HS-5 (cell line): ENCODE measurements around the gene OSBPL9.

ENCODE experiments used
- DNase-seq: peaks from one replicate; pipeline ENCODE4 v3.0.0-alpha.2; 2012; ENCODE audit warnings: low read depth

The OSBPL9 gene

GRCh38 chr1:51735746-51736254, 118.9 kb downstream of the OSBPL9 start:
- no peak for DNase-seq

DNA sequence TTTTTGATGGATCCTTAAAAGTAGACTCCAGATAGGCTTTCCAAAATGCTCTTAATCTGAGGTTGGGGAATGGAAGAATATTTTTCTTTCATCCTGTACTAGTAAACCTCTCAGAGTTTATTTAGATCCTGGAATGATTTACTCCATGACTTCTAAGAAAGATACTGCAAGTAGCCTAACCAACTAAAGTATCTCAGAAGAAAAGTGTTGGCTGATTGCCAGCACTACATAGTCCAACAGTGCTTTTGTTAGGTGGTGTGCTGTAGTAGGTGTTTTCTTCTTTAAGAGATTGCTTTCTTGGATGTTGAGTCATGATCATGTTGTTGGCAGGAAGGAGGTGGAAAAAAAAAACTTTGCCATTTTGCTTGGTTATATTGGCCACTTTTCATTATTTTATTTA, 119.8 kb downstream of the OSBPL9 start:
- no peak for DNase-seq

DNA sequence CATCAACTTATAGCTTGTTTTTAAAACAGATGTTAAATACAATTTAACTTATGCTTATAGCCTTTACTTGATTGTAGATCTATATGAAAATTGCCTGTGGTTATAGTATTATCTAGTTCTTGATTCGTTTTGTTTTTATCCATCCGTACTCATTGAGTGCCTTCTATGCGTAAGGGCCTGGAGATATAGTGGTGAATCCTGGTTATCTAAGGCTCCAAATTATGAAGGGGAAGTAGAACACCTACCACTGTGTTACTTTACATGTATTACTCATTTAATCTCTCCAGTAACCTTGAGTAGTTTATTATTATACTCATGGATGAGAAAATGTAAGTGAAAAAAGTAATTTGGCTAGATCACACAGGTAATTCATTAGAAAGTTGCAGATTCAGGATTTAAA, 121.8 kb downstream of the OSBPL9 start:
- no peak for DNase-seq

DNA sequence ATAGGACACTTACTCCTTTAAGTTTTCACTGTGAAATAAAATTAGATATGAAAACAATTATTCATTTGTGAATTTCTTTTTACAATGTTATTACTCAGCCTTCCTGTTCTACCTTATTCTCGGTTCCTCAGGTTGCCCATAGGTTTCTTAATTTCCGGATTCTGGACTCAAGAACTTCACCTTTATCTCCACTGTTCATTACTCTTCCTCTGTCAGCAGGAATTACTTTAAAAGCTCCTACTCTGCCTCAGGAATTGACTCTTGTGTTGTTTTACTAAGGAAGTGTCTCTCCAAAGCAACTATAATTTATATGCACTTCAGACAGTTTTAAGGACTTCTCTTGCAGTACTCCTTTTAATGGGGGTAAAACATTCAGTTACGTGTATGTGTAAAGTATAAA, 123.8 kb downstream of the OSBPL9 start:
- DNase-seq = no peak

DNA sequence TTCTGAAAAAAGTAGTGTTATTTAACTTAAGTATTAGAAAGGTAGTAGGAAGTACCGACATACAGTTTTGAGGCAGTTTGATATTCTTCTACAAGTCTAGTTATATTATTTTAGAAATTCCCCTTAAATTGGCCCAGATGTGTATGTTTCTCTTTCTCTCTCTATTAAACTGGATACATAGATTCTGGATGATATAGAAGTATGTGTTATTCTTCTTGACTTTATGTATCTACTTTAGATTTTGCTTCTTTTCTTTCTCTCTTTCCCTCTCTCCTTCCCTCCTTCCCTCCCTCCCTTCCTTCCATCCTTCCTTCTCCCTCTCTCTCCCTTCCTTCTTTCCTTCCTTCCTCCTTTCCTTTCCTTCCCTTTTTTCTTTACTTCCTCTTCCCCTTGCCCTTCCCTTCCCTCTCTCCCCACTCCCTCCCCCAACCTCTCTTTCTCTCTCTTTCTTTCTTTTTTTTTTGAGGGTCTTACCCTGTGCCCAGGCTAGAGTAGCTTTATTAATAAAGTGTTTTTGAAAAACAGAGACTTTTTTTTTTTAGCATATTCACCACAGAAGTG, 124.3 kb downstream of the OSBPL9 start:
- no peak for DNase-seq

- no peak for DNase-seq
These were observed 127.8 kb downstream of the OSBPL9 start for GRCh38 chr1:51744506-51745303.

DNA sequence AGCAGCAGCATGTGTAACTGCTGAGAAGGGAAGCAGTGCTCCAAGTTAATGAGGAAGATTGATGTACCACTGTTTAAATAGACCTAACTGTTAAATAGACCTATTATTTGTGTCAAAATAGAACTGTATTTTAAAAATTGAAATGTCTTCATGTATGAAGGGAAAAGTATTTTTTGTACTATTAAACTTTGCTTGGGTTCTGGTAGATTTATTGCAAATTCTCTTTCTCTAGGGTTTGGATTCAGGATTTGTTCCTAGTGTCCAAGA, 128.3 kb downstream of the OSBPL9 start:
- DNase-seq = no peak

- DNase-seq = no peak
These were observed 132.3 kb downstream of the OSBPL9 start for GRCh38 chr1:51749151-51749550.

DNA sequence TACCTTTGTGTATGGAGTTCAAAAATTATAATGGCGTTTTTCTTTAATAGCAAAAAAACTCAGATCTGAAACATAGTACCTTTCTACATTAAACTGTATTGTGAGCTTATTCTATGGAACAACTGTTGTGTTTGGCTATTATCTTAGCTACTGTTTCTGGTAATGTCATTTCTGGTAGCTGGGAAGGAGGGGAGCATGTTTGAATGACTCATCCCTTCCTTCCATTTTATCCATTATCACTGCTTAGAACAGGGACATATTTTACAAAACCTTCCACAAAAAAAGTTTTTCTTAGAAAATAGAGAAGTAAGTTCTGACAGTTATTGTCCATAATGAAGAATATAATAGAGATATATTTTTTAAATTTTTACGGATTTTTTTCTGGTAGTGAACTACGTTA, 133.3 kb downstream of the OSBPL9 start:
- DNase-seq = no peak

DNA sequence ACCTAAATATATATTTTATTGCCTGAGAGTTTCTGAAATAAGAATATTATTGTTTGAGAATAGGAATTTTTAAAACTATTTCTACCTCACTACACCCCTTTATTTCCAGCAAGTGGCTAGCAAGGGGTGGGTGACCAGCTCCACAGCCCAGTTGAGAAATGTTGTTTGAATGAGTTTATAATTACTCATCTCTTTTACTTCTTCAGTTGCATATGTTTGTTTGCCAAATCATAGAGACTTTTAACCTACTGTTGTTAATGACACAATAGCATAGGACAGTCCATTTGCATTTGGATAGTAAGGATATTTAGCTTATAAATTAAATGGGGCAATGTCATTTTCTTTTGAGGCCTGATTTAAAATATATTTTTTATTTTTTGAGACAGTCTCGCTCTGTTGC, 133.8 kb downstream of the OSBPL9 start:
- no peak for DNase-seq

- no peak for DNase-seq
These were observed 135.4 kb downstream of the OSBPL9 start for GRCh38 chr1:51752073-51752948.

DNA sequence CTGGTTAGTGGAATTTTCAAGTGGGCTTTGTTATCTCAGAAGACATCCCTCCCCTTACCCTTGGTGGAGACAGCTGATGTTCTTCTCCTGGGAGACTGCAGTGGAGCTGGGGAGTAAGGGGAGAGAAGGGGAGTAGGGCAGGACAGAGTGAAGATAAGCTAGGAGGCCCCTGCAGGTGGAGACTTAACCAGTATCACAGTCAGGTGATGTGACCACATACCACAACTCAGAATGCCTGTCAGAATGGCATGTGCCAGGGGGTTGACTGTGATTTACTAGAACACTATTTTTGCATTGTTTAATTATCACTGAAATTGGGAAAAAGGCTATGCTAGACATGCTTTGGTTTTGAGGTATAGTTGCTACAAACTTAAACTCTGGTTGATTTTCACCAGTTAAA, 137.1 kb downstream of the OSBPL9 start:
- no peak for DNase-seq

DNA sequence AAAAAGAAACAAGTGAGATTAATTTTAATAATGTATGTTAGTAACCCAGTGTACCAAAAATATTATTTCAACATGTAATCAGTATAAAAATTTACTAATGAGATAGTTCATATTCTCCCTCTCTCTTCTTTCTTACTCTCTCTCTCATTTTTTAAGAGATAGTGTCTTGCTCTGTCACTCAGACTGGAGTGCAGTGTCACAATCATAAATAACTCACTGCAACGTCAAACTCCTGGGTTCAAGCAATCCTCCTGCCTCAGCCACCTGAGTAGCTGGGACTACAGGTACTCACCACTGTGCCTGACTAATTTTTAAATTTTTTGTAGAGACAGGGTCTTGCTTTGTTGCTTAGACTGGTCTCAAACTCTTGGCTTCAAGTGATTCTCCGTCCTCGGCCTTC, 137.8 kb downstream of the OSBPL9 start:
- DNase-seq = no peak

- DNase-seq = no peak
These were observed 138.5 kb downstream of the OSBPL9 start for GRCh38 chr1:51755437-51755836.

GRCh38 chr1:51756290-51756689, 139.4 kb downstream of the OSBPL9 start:
- no peak for DNase-seq

GRCh38 chr1:51758310-51758709, 141.4 kb downstream of the OSBPL9 start:
- no peak for DNase-seq

DNA sequence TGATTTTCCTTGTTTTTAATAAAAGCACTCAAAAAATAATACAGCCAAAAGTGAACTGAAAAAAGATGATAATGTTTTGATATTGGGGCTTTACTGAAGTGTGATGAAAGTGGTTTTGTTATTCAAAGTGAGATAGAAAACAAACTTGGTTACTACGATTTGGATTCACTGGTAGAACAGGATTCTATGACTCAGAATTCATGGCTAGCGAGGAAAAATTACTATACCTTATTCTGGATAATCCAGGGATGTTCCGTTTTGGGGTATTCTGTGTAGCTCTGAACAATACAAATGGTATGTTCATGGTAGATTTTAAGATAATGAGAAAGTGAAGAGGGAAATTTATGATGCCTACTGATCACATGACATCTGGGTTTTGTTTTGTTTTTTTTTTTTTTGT, 144.0 kb downstream of the OSBPL9 start:
- DNase-seq = no peak

DNA sequence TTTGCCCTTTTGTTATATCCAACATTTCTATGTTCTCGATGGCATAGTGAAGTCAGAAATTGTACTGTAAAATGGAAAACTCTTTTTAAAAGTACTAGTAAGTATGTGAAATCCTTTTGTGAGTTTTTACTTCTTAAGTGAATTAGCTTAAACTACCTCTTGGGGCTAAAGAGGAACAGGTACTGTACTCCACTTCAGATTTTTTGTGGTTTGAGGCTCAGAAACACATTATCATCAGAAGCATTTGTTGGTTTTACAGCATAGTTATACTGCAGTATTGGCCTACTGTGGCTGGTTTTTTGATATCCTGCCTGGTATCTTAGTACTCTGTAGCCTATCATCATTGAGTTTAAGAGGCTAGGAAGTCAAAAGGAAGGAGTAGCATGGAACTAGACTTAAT, 144.5 kb downstream of the OSBPL9 start:
- no peak for DNase-seq

- peak; percentile 29 for DNase-seq
These were observed 152.2 kb downstream of the OSBPL9 start for GRCh38 chr1:51768971-51769588.

- no peak for DNase-seq
These were observed 159.5 kb downstream of the OSBPL9 start for GRCh38 chr1:51776408-51776807.

GRCh38 chr1:51780927-51781326, 164.0 kb downstream of the OSBPL9 start:
- no peak for DNase-seq

DNA sequence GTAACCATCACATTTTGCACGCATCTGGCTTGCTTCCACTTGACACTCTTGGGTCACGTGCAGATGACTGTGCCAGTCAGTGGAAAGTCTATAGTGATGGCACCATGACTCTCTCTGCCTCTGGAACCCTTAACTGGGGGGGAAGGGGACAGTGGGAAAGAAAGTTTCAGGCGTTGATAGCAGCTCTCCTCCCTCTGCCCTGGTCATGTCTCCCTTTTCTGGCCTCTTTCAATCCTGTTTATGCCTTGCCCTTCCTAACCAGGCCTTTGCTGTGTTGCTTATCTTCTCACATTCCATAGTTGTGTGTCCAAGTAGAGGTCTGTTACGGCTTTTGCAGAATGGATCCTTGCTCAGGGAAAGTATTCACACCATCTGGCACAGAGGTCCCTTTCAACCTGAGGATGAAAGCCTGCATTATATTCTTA, 168.1 kb downstream of the OSBPL9 start:
- no peak for DNase-seq

GRCh38 chr1:51788938-51789337, 172.0 kb downstream of the OSBPL9 start:
- DNase-seq = no peak
